CD14-positive monocyte (primary cell): ENCODE data around the gene DDX17. TPM values are rescaled to one million over a fixed set of nuclear protein-coding genes. Genes with fewer than 3 reads are reported as not detected.

Source experiments
- DNase-seq, 3 donors: peaks; one replicate each; pipeline ENCODE4 v3.0.0-alpha.2; 2011 to 2022
- H2AFZ ChIP-seq: 2 replicates; pipeline ENCODE4 v1.6.0; 2012; ENCODE audit warnings: mild to moderate bottlenecking, low read depth, low read length, inconsistent platforms; ENCODE audit not compliant: insufficient read depth, poor library complexity, severe bottlenecking
- H3K27ac ChIP-seq, 2 donors: 1 replicate in 1 of 2; 2 replicates in 1 of 2; pipeline ENCODE4 v1.5.1; 2012 to 2013; ENCODE audit warnings: low read length in 2 of 2, control low read depth in 1 of 2, inconsistent platforms in 1 of 2, low read depth in 1 of 2, mild to moderate bottlenecking in 1 of 2
- H3K27me3 ChIP-seq, 2 donors: one replicate each; pipeline versions ENCODE4 v1.6.0 to v1.6.1; 2011 to 2013; ENCODE audit warnings: low read length in 2 of 2; ENCODE audit not compliant: control insufficient read depth in 2 of 2, insufficient read depth in 2 of 2
- H3K36me3 ChIP-seq, 2 donors: replicated peaks in 1 of 2; 1 replicate in 1 of 2; 2 replicates in 1 of 2; pipeline versions ENCODE4 v1.5.1 to v1.6.1; 2012 to 2013; ENCODE audit warnings: low read length in 2 of 2, control low read depth in 1 of 2, inconsistent platforms in 1 of 2, mild to moderate bottlenecking in 1 of 2; ENCODE audit not compliant: insufficient read depth in 2 of 2, control insufficient read depth in 1 of 2
- H3K4me1 ChIP-seq, 2 donors: 1 replicate in 1 of 2; 2 replicates in 1 of 2; pipeline versions ENCODE4 v1.5.1 to v1.6.1; 2012 to 2013; ENCODE audit warnings: low read length in 2 of 2, control low read depth in 1 of 2, inconsistent platforms in 1 of 2, mild to moderate bottlenecking in 1 of 2, moderate library complexity in 1 of 2; ENCODE audit not compliant: insufficient read depth in 2 of 2, control insufficient read depth in 1 of 2
- H3K4me2 ChIP-seq: replicated peaks from 2 replicates; pipeline ENCODE3; 2012; ENCODE audit warnings: low read length, moderate library complexity, mild to moderate bottlenecking; ENCODE audit not compliant: poor library complexity, severe bottlenecking; ENCODE audit errors: extremely low read depth
- H3K4me3 ChIP-seq, 3 experiments: fragments of 200-600 bp in 1 of 3; sonication (generic) in 1 of 3; replicated peaks in 1 of 3; 1 replicate in 2 of 3; 2 replicates in 1 of 3; pipeline ENCODE4 v1.5.1; 2011 to 2013; ENCODE audit warnings: low read length in 3 of 3, mild to moderate bottlenecking in 3 of 3, control low read depth in 2 of 3, low read depth in 2 of 3, inconsistent platforms in 1 of 3, moderate library complexity in 1 of 3
- H3K79me2 ChIP-seq: 2 replicates; pipeline ENCODE4 v1.6.0; 2012; ENCODE audit warnings: mild to moderate bottlenecking, control low read depth, inconsistent platforms, low read length, moderate library complexity; ENCODE audit not compliant: insufficient read depth
- H3K9ac ChIP-seq: 2 replicates; pipeline ENCODE4 v1.6.0; 2017; ENCODE audit warnings: low read length, mild to moderate bottlenecking; ENCODE audit not compliant: insufficient read depth, poor library complexity, severe bottlenecking
- H3K9me3 ChIP-seq, 2 donors: replicated peaks in 1 of 2; 1 replicate in 1 of 2; 2 replicates in 1 of 2; pipeline versions ENCODE4 v1.5.1 to v1.6.1; 2012 to 2013; ENCODE audit warnings: low read length in 2 of 2, control low read depth in 1 of 2; ENCODE audit not compliant: control insufficient read depth in 1 of 2, insufficient read depth in 1 of 2
- H4K20me1 ChIP-seq: 2 replicates; pipeline ENCODE4 v1.6.0; 2012; ENCODE audit warnings: mild to moderate bottlenecking, low read length, control low read depth, moderate library complexity; ENCODE audit not compliant: insufficient read depth
- H3K27ac Mint-ChIP-seq, 7 donors: one replicate each; pipeline ENCODE4 v1.8.0; 2020; ENCODE audit warnings: mild to moderate bottlenecking in 7 of 7, mixed read lengths in 7 of 7, moderate library complexity in 6 of 7, inconsistent platforms in 2 of 7
- H3K27me3 Mint-ChIP-seq, 3 donors: one replicate each; pipeline ENCODE4 v1.8.0; 2021 to 2022; ENCODE audit warnings: low read depth in 3 of 3, mild to moderate bottlenecking in 3 of 3, mixed read lengths in 3 of 3, moderate library complexity in 3 of 3, inconsistent platforms in 1 of 3
- H3K36me3 Mint-ChIP-seq, 2 donors: one replicate each; pipeline ENCODE4 v1.8.0; 2020; ENCODE audit warnings: mixed read lengths in 2 of 2, inconsistent platforms in 1 of 2, mild to moderate bottlenecking in 1 of 2
- H3K4me1 Mint-ChIP-seq: one replicate; pipeline ENCODE4 v1.8.0; 2020; ENCODE audit warnings: mild to moderate bottlenecking, mixed read lengths
- H3K4me3 Mint-ChIP-seq, 2 donors: one replicate each; pipeline ENCODE4 v1.8.0; 2020; ENCODE audit warnings: mild to moderate bottlenecking in 2 of 2, mixed read lengths in 2 of 2, moderate library complexity in 1 of 2
- H3K9me3 Mint-ChIP-seq, 7 donors: one replicate each; pipeline ENCODE4 v1.8.0; 2020 to 2022; ENCODE audit warnings: mixed read lengths in 7 of 7, mild to moderate bottlenecking in 6 of 7, moderate library complexity in 6 of 7, inconsistent platforms in 2 of 7
- WGBS: methylation state at CpG from one replicate; pipeline ENCODE4 v1.1.5; 2013; ENCODE audit warnings: missing lambda C conversion rate; ENCODE audit not compliant: insufficient coverage; 5-methylcytosine and 5-hydroxymethylcytosine counted together
- intact Hi-C, 2 donors: fragments of 100-400 bp; cut with micrococcal nuclease; formaldehyde crosslinking; loops; one replicate each; pipeline versions ENCODE4 v1.15.0 to v1.15.1; 2023
- polyA plus RNA-seq, 3 donors: library from polyadenylated mRNA; depleted of rRNA in 1 of 3; unstranded in 2 of 3; stranded (reverse) in 1 of 3; fragments of 300-500 nt in 2 of 3; fragments of >200 nt in 1 of 3; fragmentation: Illumina TruSeq in 2 of 3; gene quantifications; 1 replicate in 2 of 3; 2 replicates in 1 of 3; pipeline ENCODE4 v1.2.3, GENCODE V29; 2012 to 2021
- TF ChIP-seq, protein P1 (sequence below): fragments of 200-600 bp; IDR thresholded peaks from one replicate; pipeline ENCODE4 v1.8.0; 2022; ENCODE audit warnings: antibody characterized with exemption, mild to moderate bottlenecking

DDX17 gene
- polyA plus RNA-seq, 3 donors, result 31.4 to 434 (median 36.3) TPM

DNA sequence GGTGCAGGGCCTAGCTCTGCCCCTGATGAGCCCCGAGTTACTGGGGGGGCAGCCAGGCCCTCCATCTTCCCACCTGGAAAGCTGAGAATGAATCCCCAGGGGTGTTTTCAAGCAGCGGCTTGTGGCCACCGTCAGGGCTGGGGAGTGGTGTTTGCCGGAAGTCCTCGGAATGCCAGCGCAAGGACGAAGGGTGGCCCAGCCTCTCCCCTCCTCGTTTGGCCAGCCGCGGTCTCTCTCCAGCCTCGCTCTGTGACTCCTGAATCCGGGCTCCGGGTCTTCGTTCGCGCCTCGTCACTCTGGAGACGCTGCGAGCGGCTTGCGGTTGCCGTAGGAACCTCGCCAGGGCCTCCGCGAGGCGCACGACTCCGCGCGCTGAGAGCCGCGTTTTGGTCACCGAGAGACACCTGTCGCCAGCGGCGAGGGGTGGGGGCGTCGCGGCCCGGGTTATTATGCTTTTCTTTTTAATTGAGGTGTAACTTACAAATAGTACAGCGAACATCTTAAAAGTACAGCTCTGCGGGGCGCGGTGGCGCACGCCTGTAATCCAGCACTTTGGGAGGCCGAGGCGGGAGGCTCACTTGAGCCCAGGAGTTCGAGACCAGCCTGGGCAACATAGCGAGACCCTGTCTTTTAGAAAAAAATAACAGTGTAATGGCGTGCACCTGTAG is 44.6 kb downstream of the DDX17 start:
- Mint-ChIP-seq H3K4me1 (peaks cover 13% of the 10 kb centered on the region), H3K27me3 (peaks cover 97 to 100% (median 97%) of the 10 kb centered on the region in 3 donors), H3K36me3 (peaks cover 2 to 10% of the 10 kb centered on the region in 2 donors), H3K27ac (no peak overlapping the region), H3K9me3 (peaks cover 0 to 22% (median 6%) of the 10 kb centered on the region in 7 donors), H3K4me3 (peak overlapping the region in 1 of 2 donors; percentile 71)
- Histone ChIP-seq H4K20me1 (no peaks in the 10 kb centered on the region), H3K79me2 (no peaks in the 10 kb centered on the region), H2AFZ (no peak overlapping the region), H3K4me3 (no peak overlapping the region), H3K36me3 (no peaks in the 10 kb centered on the region), H3K27ac (no peak overlapping the region), H3K27me3 (peaks cover 61 to 94% of the 10 kb centered on the region in 2 donors), H3K4me1 (peaks cover 6 to 10% of the 10 kb centered on the region in 2 donors), H3K4me2 (peak overlapping the region; percentile 29), H3K9ac (no peak overlapping the region), H3K9me3 (peaks cover 0 to 33% of the 10 kb centered on the region in 2 donors)
- DNase-seq, result peak; percentile 20 to 29 (median 23)
- TF ChIP-seq, protein P1, sequence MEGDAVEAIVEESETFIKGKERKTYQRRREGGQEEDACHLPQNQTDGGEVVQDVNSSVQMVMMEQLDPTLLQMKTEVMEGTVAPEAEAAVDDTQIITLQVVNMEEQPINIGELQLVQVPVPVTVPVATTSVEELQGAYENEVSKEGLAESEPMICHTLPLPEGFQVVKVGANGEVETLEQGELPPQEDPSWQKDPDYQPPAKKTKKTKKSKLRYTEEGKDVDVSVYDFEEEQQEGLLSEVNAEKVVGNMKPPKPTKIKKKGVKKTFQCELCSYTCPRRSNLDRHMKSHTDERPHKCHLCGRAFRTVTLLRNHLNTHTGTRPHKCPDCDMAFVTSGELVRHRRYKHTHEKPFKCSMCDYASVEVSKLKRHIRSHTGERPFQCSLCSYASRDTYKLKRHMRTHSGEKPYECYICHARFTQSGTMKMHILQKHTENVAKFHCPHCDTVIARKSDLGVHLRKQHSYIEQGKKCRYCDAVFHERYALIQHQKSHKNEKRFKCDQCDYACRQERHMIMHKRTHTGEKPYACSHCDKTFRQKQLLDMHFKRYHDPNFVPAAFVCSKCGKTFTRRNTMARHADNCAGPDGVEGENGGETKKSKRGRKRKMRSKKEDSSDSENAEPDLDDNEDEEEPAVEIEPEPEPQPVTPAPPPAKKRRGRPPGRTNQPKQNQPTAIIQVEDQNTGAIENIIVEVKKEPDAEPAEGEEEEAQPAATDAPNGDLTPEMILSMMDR, result no peak
- intact Hi-C loops, result no loop called here
- WGBS, result 20% methylated on average over 44 of the region's 51 CpGs

- Histone ChIP-seq H3K9me3 (peaks cover 0 to 37% of the 10 kb centered on the region in 2 donors), H2AFZ (no peak overlapping the region), H3K4me3 (no peak overlapping the region), H4K20me1 (no peaks in the 10 kb centered on the region), H3K4me2 (peak overlapping the region; percentile 29), H3K36me3 (no peaks in the 10 kb centered on the region), H3K27ac (no peak overlapping the region), H3K9ac (no peak overlapping the region), H3K4me1 (peaks cover 6 to 10% of the 10 kb centered on the region in 2 donors), H3K79me2 (no peaks in the 10 kb centered on the region), H3K27me3 (peaks cover 66 to 94% of the 10 kb centered on the region in 2 donors)
- H3K4me1 Mint-ChIP-seq, result peaks cover 13% of the 10 kb centered on the region
- TF ChIP-seq, protein P1, result no peak
- peaks cover 97 to 100% (median 98%) of the 10 kb centered on the region in 3 donors for H3K27me3 Mint-ChIP-seq
- peaks cover 0 to 25% (median 8%) of the 10 kb centered on the region in 7 donors for H3K9me3 Mint-ChIP-seq
- H3K36me3 Mint-ChIP-seq, result peaks cover 2 to 12% of the 10 kb centered on the region in 2 donors
- DNase-seq, result no peak
- intact Hi-C loops, result no loop called here
- H3K27ac Mint-ChIP-seq, result no peak overlapping the region
- WGBS, result no CpG with 5 or more reads among the region's 9 CpGs
- H3K4me3 Mint-ChIP-seq, result peak overlapping the region in 1 of 2 donors; percentile 71
Measured at GRCh38 chr22:38461057-38461413, 45.1 kb downstream of the DDX17 start.
